HepG2 (cell line): Measurements from ENCODE around the gene TRAF3. TPM values are rescaled to one million over a fixed set of nuclear protein-coding genes. Genes with fewer than 3 reads are reported as not detected.
A peak's percentile ranks its signal among the peaks of the same experiment; 100 is the strongest.

Source experiments
- ARID2 ChIP-seq: sonication (generic); formaldehyde crosslinking; IDR thresholded peaks from 2 replicates; pipeline ENCODE4 v1.8.1; 2022; ENCODE audit warnings: mild to moderate bottlenecking, missing genetic modification reagents, borderline replicate concordance
- CBX2 ChIP-seq, 2 experiments: fragments of 200-600 bp in 1 of 2; sonication (generic); formaldehyde crosslinking in 1 of 2; IDR thresholded peaks; 2 replicates each; pipeline versions ENCODE4 v1.7.0 to v1.8.1; 2018 to 2022; ENCODE audit warnings: low read depth in 2 of 2, low read length in 1 of 2, mild to moderate bottlenecking in 1 of 2, missing genetic modification reagents in 1 of 2
- DRAP1 ChIP-seq: IDR thresholded peaks from 2 replicates; pipeline ENCODE4 v1.6.1; 2016; ENCODE audit warnings: missing genetic modification reagents, missing compliant biosample characterization
- ELF3 ChIP-seq: IDR thresholded peaks from 2 replicates; pipeline ENCODE4 v1.6.1; 2016; ENCODE audit warnings: missing genetic modification reagents, missing compliant biosample characterization
- GLI4 ChIP-seq: sonication (generic); formaldehyde crosslinking; IDR thresholded peaks from 2 replicates; pipeline ENCODE4 v1.5.1; 2020; ENCODE audit warnings: missing genetic modification reagents, mild to moderate bottlenecking, moderate library complexity, borderline replicate concordance
- HCFC1 ChIP-seq: fragments of 150-350 bp; IDR thresholded peaks from 2 replicates; pipeline ENCODE4 v1.6.1; 2014; ENCODE audit warnings: low read depth, low read length
- MTF1 ChIP-seq: sonication (generic); formaldehyde crosslinking; IDR thresholded peaks from 2 replicates; pipeline ENCODE4 v1.5.0; 2020; ENCODE audit warnings: missing genetic modification reagents
- POLR2AphosphoS2 ChIP-seq: IDR thresholded peaks from 2 replicates; pipeline ENCODE4 v1.6.1; 2011; ENCODE audit warnings: low read depth, low read length, improper control_type of control experiment
- RBFOX2 ChIP-seq: fragments of 200-400 bp; formaldehyde crosslinking; IDR thresholded peaks from 2 replicates; pipeline ENCODE4 v1.6.1; 2017; ENCODE audit warnings: low read depth, mild to moderate bottlenecking, low read length
- SCMH1 ChIP-seq: sonication (generic); formaldehyde crosslinking; IDR thresholded peaks from 2 replicates; pipeline ENCODE4 v1.9.0; 2021; ENCODE audit warnings: missing genetic modification reagents, mild to moderate bottlenecking, borderline replicate concordance
- SETDB1 ChIP-seq: sonication (generic); formaldehyde crosslinking; IDR thresholded peaks from 2 replicates; pipeline ENCODE4 v1.5.1; 2020; ENCODE audit warnings: missing genetic modification reagents, mild to moderate bottlenecking, borderline replicate concordance
- SIX1 ChIP-seq: sonication (generic); formaldehyde crosslinking; IDR thresholded peaks from 2 replicates; pipeline ENCODE4 v1.4.0; 2020; ENCODE audit warnings: missing genetic modification reagents, borderline replicate concordance
- SIX4 ChIP-seq: sonication (generic); formaldehyde crosslinking; IDR thresholded peaks from 2 replicates; pipeline ENCODE4 v1.4.0; 2020; ENCODE audit warnings: missing genetic modification reagents
- SP2 ChIP-seq: sonication (generic); formaldehyde crosslinking; IDR thresholded peaks from 2 replicates; pipeline ENCODE4 v1.5.1; 2020; ENCODE audit warnings: mild to moderate bottlenecking, missing genetic modification reagents
- THAP8 ChIP-seq: sonication (generic); formaldehyde crosslinking; IDR thresholded peaks from 2 replicates; pipeline ENCODE4 v1.5.1; 2020; ENCODE audit warnings: missing genetic modification reagents, mild to moderate bottlenecking, borderline replicate concordance
- ZNF160 ChIP-seq: sonication (generic); formaldehyde crosslinking; IDR thresholded peaks from 2 replicates; pipeline ENCODE4 v1.8.0; 2022; ENCODE audit warnings: mild to moderate bottlenecking, inconsistent platforms, missing genetic modification reagents
- ZNF205 ChIP-seq: IDR thresholded peaks from 2 replicates; pipeline ENCODE4 v1.6.1; 2018; ENCODE audit warnings: missing biosample characterization, missing genetic modification reagents
- ZNF280B ChIP-seq: sonication (generic); formaldehyde crosslinking; IDR thresholded peaks from 2 replicates; pipeline ENCODE4 v1.5.0; 2020; ENCODE audit warnings: missing genetic modification reagents, mild to moderate bottlenecking, borderline replicate concordance
- ZNF451 ChIP-seq: sonication (generic); formaldehyde crosslinking; IDR thresholded peaks from 2 replicates; pipeline ENCODE4 v1.5.0; 2020; ENCODE audit warnings: mild to moderate bottlenecking, missing genetic modification reagents
- ZNF503 ChIP-seq: sonication (generic); formaldehyde crosslinking; IDR thresholded peaks from 2 replicates; pipeline ENCODE4 v1.4.0; 2020; ENCODE audit warnings: missing genetic modification reagents
- ZNF562 ChIP-seq: sonication (generic); formaldehyde crosslinking; IDR thresholded peaks from 2 replicates; pipeline ENCODE4 v1.8.0; 2022; ENCODE audit warnings: missing genetic modification reagents, borderline replicate concordance
- ZNF605 ChIP-seq: sonication (generic); formaldehyde crosslinking; IDR thresholded peaks from 2 replicates; pipeline ENCODE4 v1.8.0; 2022; ENCODE audit warnings: mild to moderate bottlenecking, missing genetic modification reagents
- ZNF691 ChIP-seq: sonication (generic); formaldehyde crosslinking; IDR thresholded peaks from 2 replicates; pipeline ENCODE4 v1.4.0; 2020; ENCODE audit warnings: missing genetic modification reagents, low read depth, mild to moderate bottlenecking, borderline replicate concordance
- polyA plus RNA-seq, 8 experiments: library from polyadenylated mRNA; depleted of rRNA in 3 of 8; stranded (reverse) in 7 of 8; unstranded in 1 of 8; fragments of >200 nt; fragmentation: Illumina TruSeq in 4 of 8; extraction: Trizol in 4 of 8; gene quantifications; 2 replicates each; pipeline versions ENCODE4 v1.2.1 to v1.2.3, GENCODE V29; 2011 to 2016; ENCODE audit warnings: low read depth in 4 of 8, missing spikeins in 1 of 8, mixed read lengths in 1 of 8; ENCODE audit not compliant: insufficient read depth in 1 of 8
- total RNA-seq, 5 experiments: library from RNA; depleted of rRNA; stranded (reverse); fragments of >200 nt; fragmentation: Illumina TruSeq; extraction: Trizol; gene quantifications; 2 replicates each; pipeline ENCODE4 v1.2.3, GENCODE V29; 2016; ENCODE audit warnings: low read depth in 1 of 5

The TRAF3 gene
- total and polyA plus RNA-seq, 2 of the 13 experiments (the other 11 are each of a cell fraction or from before 2014, with no cell fraction given): 6.9 to 12.2 TPM

GRCh38 chr14:102922490-102923200 lies 145.4 kb downstream of the TRAF3 start, which contains the start of gene AMN (continued):
- TF ChIP-seq HCFC1 (no peak), ZNF691 (no peak), ZNF451 (CRISPR knock-in tag) (peak; percentile 78), SIX1 (0 out of 2 replicates have a peak, but pooled peaks have one; percentile 14), SETDB1 (CRISPR knock-in tag) (no peak), RBFOX2 (peak; percentile 97), POLR2AphosphoS2 (no peak), DRAP1 (CRISPR knock-in tag) (peak; percentile 60; the same call in 1 of the 2 replicates), ARID2 (CRISPR knock-in tag) (no peak), SCMH1 (CRISPR knock-in tag) (no peak), ZNF605 (CRISPR knock-in tag) (peak; percentile 58; the same call in 1 of the 2 replicates), CBX2 (IDR thresholded peaks at IDR 0.05; ENCODE audit: low read depth, low read length) (no peak), CBX2 (CRISPR knock-in tag; IDR thresholded peaks at IDR 0.05; ENCODE audit: low read depth) (no peak), THAP8 (0 out of 2 replicates have a peak, but pooled peaks have one; percentile 35), MTF1 (no peak), SP2 (CRISPR knock-in tag) (no peak; the same call in 1 of the 2 replicates), ZNF280B (CRISPR knock-in tag) (peak; percentile 50; the same call in 1 of the 2 replicates), ZNF160 (peak; percentile 43; the same call in 1 of the 2 replicates), SIX4 (no peak), ZNF562 (no peak), ZNF205 (CRISPR knock-in tag) (peak; percentile 72; the same call in 1 of the 2 replicates), ZNF503 (CRISPR knock-in tag) (peak; percentile 60; the same call in 1 of the 2 replicates), GLI4 (CRISPR knock-in tag) (0 out of 2 replicates have a peak, but pooled peaks have one; percentile 59), ELF3 (CRISPR knock-in tag) (peak; percentile 60; the same call in 1 of the 2 replicates)
